HG02571 (cell line): ENCODE measurements around the gene NPHP1.
"Not testable (repeated sequence)": the region's sequence is repeated elsewhere in the genome, so short reads cannot be mapped to it uniquely, and the experiment has no call there.

ENCODE experiments used
- ATAC-seq: cut with Tn5 transposase; IDR thresholded peaks from one replicate; pipeline ENCODE4 v1.9.1; 2021; ENCODE audit warnings: mild to moderate bottlenecking, moderate library complexity; ENCODE audit not compliant: unreplicated experiment

The NPHP1 gene

DNA sequence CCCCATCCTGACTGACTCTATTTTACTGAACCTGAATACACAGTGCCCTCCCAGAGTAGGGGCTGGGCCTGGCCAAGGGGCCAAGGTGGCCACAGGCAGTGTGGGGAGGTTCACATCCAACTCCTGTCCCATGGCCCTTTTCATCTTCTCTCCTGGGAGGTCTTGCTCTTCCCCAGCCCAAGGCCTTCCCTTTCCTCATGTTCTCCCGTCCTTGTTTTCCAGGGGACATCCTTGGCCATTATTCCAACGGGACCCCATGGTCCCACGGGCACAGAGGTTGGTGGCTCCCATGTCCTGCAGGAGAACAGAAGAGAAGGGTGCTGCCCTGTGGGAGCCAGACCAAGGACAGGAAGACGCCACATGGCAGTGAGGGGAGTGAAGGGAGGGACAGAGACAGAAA lies 99.6 kb downstream of the NPHP1 start:
- ATAC-seq, result no peak

DNA sequence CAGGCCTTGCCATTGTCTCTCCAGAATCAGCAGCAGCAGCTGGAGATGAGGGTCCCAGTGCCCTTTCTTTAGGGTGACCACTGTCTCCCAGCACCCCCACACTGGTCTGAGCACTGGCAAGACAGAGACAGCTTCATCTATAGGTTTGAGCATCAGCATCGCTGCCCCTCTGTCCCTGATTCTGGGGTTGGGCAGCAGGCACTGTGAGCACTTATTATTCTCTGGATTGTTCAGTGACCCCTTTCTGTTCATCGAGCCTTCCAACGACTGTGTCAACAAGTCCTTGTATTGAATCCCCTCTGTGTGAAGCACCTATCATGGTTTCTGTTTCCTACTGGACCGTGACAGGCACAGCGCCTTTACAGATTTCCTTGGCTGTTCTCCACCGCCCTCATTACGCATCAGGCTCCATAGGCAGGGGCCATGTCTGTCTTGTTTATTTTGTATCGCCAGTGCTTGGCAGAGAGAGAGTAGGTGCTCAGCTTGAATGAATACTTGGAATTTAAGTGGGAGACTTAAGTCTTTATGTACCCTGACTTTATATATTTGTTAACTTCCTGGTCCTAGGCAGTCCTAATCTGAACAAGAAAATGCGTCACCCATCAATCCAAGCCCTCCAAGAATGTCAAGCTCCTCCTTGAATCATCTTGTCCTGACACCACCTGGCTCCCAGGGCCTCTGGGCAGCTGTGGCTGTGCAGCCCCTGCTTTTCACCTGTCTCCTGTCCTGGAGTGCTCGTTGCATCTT lies 100.6 kb downstream of the NPHP1 start:
- no peak for ATAC-seq

DNA sequence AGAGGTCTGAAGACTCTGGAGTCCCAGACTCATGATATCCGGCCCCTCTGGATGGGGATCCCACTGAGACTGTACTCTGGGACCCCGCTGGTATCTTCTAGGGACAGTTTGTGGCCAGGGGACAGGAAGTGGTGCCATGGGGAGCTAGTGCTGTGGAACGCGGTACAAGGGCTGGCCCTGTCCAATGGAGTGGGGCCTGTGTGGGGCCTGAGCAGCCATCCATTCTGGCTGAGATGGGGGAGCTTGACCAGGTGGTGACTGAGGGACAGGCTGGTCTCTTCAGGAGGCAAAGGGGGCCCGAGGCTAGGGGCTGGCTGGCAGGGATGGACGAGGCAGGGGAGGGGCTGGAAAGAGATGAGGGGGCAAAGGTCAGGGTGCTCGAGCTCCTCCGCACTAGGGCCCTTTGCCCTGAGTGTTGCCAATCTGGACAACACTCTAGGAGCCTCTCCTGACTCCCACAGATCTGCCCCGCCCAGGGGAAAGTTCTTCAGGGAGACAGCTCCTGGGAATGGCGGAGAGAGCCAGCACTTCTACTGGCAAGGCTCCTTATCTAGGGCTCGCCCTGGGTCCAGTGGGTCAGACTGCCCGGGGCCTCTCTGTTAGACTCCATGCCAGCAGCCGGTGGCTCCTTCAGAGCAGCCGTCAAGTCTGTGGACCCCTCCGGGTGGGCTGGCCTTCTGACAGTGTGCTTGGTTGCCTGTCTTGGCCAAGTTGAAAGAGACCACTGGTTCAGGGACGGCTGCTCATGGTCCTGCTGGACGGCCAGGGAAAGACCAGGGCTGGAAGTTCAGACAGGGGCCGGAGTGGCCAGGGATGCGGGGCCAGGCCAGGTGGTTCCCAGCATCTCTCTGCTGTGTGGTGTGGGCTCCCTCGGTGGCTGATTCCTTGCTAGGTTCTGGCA lies 101.5 kb downstream of the NPHP1 start:
- no peak for ATAC-seq

DNA sequence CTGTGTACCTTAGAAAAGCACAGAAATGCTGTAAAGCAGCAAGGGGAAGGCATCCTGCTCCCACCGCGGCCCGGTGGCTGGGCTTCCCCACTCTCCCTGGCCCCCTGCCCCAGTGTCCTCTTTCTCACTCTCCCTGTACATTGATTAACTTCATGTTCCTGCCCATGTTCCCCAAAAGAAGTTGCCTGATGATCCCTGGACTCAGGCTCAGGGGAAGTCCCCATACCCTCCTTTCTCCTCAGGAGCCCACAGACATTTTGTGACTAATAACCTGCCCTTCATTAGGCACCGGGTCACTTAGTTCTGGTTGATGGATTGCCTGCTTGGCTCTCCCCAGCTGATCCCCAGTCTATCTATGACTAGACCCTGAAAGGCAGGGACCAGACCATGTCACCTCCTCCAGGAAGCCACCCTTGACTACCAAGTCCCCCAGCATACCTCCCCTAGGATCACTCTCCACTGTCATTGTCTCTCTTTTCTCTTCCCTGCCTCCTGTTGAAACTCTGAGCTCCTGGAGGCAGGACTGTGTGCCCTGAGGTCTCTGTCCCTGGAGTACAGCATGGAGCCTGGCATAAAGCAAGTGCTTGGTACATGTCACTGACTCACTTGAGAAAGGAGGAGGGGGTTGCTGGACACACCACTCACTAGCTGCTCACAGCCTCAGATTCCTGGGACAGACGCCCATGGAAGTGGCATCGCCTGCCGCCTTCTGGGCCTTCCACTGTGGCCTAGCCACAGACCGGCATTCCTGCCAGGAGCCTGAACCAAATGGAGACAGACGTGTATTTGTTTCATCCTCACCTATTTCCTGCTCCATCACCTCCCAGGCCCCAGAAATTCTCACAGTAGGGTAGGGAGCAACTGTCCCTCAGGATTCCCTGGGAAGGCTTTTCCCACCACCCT lies 102.7 kb downstream of the NPHP1 start:
- no peak for ATAC-seq

DNA sequence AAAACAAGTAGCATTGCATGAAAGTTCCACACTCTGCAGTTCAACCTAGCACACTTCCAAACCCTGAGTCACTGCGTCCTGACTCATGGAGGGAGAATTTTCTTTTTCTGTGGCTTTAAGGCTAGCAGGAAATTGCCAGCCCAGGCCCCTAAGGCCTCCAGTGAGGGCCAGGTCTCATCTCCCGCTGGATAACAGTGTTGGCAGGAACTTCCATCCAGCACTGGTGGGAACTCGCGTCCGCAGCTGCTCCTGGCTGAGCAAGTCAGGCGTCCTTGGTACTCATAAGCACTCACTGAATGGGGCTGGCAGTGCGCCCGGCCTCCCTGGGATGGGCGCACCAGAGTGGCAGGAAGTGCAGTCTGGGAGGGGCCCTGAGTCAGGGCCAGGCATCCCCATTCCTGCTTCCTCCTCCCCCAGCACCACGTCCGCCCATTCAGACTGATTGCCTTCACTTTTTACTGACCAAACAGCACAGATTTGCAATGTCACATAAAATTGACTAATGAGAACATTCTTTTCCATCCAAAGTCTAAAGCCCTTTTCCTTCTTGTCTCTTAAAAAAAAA lies 103.5 kb downstream of the NPHP1 start:
- no peak for ATAC-seq

DNA sequence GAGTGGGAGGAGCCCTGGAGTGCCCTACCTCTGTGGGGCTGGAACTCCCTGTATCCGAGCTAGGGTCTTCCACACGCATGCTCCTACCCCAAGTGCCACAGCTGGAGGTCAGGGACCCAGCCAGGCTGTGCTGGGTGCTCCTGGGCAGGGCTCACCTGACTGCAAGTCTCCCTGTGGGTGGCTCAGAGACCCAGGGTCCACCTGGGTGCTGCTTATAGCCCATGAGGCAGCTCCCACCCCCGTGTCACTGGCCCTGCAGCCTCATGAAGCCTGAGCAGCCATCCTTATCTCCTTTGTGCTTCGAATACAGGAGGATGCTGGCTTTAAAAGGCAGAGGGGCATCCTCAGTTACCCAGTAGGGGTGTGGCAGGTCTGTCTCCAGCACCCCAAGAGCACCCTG lies 103.9 kb downstream of the NPHP1 start:
- not testable (repeated sequence) for ATAC-seq

DNA sequence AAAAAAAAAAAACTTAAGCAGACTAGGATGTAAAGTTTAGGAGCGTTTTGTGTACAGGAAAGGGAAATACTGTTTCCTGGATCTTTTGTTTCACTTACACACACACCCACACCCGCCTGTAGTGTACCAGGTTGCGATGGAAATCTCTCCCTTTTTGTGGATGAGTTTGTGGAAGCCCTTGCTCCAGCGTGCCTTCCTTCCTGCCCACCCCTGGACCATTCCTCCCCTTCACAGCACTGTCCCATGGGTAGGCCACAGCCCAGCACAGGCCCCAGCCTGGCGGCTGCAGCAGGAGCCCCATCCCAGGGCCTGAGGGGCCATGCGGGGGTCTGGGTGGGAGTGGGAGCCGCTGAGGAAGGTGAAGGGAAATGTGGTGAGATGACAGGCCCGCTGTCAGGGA lies 104.3 kb downstream of the NPHP1 start:
- ATAC-seq, result no peak

DNA sequence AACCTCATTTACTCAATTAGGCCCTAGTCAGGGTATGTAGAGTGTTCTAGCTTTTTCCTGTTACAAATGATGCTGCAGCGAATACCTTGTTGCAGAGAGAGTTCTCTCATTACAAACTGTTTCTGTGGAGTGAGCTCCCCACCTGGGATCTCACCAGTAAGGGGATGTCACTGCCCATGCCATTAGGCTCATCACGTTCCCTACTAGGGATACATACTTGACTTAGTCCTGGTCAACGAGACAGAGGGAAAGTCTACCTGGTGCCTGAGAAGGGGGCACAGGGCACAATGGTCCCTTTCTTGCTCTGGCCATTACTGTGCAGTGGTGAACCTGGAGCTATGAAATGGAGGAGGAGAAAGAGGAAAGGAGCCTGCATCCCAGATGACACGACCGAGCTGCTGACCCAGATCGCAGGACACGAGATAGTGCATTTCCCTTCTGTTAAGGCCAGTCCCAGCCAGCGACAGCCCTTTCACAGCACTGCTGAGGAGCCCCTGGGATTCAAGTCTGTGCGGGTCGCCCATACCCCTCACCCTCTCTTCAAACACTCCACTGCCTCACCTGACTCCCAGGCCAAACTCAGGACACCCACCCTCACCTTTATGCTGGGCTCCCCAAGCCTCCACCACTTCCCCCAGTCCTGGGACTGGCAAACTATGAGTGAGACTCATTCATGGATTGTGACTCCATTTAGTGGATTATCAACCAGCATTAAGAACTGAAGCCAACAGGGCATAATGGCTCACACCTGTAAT lies 105.2 kb downstream of the NPHP1 start:
- ATAC-seq, result no peak

DNA sequence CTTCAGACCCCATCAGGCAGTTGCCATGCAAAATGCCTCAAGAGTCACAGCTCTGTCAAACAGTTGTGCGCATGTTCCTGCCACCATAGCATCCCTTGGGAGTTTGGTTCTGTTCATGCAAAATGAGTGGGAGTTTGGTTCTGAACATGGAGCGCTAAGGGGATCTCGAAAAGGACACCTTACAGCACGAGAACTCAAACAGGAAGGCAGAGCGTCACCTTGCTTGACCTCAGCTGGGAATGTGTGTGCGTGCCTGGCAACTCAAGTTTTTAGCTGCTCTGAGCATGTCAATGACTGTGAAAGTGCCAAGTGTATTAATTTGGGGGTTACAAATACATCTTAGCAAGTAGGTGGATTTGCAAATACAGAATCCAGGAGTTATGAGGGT lies 105.8 kb downstream of the NPHP1 start:
- no peak for ATAC-seq

DNA sequence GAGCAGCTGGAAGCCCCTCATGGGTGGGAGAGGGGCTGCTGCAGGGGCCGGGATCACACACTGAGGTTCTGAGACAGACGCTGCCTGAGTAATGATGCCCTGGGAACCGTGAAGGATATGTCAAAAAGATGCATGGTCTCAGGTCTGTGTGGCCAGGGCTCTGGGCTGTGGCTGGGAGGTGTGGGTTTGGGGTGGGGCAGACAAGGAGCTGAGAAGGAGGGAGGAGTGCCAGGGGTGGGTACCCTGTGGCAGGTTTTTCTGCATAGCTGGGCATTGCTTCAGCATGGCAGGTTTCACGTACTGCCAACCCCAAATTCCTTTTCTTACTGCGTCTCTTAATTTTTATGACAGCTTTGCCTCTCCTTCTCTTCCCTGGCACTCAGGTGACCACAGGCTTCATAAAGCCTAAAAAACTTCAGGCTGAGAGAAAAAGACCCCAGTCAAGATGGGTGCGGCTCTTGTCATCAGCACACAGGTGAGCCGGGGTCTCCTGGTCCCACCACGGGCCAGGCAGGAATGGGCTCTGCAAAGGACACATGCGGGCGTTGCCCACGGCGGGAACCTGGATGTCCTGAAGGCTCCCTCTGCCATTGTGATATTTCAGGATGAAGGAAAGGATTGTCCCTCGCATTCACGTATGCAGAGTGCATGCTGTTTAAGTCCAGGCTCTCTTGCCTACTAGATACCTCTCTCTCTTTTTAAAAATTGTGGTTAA lies 107.2 kb downstream of the NPHP1 start:
- ATAC-seq, result no peak

DNA sequence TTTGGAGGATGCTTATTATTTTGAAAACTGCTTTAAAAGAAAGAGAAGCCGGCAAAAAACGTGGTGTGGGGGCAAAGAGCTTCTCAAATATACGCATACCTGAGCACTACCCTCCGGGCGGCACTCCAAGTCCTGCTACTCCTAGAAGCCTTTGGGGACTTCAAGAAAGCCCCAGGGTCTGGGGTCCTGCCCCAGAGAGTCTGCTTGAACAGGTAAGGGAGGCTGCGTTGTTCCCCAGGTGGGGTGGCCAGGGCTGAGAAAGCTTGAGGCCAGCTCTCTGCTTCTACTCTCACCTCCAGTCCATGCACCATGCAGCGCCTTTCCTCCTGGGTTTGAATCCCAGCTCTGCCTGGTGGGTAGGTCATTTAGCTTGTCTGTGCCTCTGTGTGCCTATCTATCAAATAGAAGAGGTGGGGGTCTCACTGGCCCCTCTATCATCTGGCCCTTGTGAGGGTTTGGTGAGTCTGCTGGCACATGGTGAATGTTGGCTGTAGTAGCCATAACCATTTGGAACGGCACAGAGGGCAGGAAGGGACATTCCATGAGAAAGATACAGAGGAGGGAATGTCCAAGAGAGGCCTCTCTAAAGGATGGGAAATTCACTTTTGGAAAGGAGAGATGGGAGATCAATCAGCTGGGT lies 108.7 kb downstream of the NPHP1 start:
- no peak for ATAC-seq

DNA sequence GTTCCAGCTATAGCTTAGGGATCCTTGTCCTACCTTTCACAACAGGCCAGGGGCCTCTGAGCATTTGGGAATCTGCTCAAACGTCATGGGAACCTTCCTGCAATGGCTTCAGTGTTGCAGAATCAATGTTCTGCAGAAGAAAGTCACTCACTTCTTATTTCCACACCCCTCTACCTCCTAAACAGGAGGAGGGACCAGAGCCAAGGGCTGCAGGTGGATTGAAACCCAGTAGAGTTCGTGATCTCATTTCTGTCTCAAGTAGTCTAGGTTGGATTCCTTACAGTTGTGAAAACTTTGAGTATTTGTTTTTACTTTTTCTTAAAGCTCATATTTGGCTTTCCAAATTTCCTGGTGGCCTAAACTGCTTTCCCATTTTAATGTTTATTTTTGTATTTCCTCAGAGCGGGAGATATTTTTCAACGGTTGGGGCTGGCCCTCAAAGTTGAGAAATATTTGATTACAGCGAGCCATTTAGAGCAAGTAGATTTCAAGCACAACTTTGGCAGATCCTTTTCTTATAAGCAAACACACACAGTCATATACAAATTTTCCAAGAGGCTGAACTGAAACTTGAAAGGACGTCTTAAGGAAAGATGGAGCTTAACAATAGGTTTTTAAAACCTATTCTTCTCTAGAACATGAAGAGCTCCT lies 109.8 kb downstream of the NPHP1 start:
- ATAC-seq, result not testable (repeated sequence)

DNA sequence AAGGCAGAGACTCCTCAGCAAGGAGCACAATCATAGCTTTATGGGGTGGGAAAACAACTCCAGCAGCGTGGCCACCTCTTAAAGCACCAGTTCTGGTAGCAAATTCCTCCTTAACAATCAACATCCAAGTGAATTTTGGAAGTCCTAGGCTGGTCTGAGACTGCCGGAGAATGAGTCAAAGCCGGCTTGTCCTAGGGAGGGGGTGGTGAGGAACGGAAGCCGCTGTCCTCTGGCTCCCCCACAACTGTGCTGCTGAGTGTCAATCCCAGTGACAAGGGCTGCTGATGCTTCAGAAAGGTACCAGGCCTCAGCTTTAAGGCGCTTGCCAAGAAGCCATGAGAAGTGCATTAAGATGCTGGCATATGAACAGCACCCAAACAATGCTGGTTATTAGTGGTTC lies 110.9 kb downstream of the NPHP1 start:
- ATAC-seq, result not testable (repeated sequence)

DNA sequence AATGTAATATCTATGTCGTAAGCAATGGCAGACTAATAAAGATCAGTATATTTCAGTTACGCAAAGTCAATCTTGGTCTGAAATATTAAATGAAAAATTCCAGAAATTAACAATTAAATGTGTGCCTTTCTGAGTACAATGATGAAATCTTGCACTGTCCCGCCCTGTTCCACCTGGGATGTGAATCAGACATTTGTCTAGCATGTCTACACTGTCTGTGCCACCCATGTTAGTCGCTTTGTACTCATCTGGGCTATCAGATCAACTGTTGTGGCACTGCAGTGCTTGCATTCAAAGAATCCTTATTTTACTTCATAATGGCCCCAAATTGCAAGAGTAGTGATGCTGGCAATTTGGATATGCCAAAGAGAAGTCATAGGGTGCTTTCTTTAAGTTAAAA lies 114.6 kb downstream of the NPHP1 start:
- not testable (repeated sequence) for ATAC-seq

DNA sequence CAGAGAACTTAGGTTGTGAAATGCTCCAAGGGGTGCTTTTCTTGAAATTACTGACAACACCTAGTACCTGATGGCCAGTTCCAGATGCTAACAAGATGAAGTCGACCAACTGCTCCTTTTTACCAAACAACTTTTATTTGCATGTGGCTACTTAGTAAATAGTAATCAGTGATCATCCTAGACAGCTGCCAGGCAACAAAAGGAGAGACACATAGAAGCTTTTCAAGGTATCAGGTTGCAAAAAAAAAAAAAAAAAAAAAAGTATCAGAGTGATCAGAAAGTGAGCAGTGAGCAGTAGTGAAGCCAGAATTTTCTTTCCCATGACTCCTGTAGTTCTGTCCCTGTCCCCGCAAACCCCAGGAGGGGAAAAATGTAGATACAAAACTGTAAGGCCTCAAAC lies 121.1 kb downstream of the NPHP1 start:
- not testable (repeated sequence) for ATAC-seq

DNA sequence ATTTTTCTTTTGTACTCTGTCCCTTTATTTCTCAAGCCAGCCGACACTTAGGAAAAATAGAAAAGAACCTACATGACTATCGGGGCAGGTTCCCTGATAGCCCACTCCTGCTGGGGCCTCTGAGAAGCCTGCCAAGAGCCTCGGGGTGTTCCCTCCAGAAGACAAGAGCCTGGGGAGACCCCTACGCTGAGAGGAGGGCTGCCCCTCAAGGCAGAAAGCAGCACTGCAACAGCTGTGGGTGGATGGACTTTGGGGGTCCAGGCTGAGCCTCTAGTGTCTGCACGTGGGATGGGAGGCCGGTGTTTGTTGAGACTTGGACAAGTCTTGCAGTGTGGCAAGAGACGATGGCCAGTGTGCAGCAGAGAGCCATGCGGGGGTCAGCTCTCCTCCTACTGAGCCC lies 121.7 kb downstream of the NPHP1 start:
- ATAC-seq, result not testable (repeated sequence)

DNA sequence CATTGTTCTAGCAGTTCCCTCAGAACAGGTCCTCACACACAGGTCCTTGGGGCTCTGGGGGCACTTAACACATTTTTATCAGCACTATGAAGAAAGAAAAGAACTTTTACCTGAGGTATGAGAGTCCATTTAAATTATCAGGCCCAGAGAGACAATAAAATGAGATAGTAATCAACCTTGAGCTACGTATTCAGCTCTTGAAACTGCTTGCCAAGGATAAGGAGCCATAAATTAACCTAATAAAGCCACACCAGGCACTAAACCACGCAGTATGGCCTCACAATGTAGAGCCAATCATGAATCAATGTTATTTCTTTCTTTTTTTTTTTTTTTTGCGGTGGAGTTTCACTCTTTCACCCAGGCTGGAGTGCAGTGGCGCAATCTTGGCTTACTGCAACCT lies 126.7 kb downstream of the NPHP1 start:
- not testable (repeated sequence) for ATAC-seq

DNA sequence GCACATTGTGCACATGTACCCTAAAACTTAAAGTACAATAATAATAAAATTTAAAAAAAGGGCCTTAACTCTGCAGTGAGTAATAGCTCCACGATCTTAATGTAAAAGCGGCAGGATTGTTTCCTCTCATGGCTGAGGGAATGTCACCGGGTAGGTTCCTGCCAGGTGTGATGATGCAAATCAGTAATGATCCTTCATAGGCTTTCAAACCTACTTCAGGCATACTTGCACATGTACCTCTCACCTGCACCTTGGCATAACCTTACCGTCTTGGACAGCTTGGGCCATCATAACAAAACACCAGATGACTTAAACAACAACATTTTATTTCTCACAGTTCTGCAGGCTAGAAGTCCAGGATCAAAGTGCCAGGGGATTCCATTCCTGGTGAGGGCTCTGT lies 128.9 kb downstream of the NPHP1 start:
- not testable (repeated sequence) for ATAC-seq
